Activated CD4-positive, alpha-beta T cell treated with anti-CD3 and anti-CD28 coated beads, Interleukin-2, Interleukin-4, amounts not matched to agents 100 ng/mL and 50 ng/mL, durations not matched to agents 16 hours and 8 hours (primary cell): ENCODE results near the gene PKDCC.
"Not testable (repeated sequence)": the region's sequence is repeated elsewhere in the genome, so short reads cannot be mapped to it uniquely, and the experiment has no call there.

Experiments
- DNase-seq: peaks from one replicate; pipeline ENCODE4 v3.0.0-alpha.2; 2020; ENCODE audit warnings: low spot score

Gene PKDCC

DNA sequence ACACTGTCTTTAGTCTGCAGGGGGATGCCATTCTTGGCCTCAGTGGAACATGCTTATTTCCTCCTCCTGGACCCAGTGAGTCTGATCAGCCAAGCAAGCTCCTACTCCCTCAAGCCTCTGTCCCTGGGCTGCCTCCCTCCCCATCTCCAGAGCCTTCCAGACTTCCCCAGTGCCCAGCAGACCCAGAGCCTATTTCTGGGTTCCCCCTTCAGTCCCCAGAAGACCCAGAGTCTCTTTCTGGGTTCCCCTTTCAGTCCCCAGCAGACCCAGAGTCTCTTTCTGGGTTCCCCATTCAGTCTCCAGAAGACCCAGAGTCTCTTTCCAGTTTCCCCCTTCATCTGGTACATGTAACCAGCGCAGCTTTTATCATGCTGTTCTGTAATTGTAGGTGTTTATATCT is 17.0 kb upstream of the PKDCC start:
- no peak for DNase-seq

DNA sequence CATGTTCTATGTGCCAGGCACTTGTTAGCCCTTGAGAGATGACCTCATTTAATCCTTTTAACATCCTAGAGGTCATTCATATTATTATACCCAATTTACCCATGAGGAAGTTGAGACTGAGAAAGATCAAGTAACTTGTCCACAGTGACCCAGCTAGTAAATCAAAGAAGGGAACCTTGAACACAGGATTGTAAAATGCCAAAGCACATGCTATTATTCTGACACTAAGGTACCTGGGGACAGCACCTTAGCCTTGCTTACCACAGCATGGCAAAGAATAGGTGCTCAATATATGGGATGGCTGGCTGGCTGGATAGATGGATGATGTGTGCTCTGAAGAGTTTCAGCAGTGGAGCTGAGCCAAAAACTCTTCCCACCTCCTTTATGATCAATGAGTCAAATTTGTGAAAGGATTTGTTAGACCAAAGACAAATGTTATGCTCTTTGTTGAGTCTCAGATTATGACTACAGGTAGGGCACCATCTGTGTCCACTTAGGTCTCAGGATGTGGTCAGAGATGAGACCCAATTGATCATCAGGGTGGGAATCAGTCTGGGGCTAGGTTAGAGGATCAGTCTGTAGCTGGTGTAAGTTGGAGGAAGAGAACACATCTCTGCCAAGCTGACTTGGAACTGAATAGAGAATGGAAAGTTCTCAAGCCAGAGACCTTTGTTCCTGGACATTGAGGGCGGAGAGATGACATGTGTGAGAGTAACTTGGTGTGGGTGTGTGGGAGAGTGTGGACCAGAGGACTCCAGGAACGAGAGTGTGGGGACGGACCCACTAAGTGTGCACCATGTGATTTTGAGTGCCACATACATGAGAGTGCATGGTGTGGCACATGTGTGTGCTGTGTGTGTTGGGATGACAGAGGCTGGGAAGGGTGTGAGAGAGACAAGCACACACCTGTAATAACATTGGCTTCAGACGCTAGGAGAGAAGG is 16.3 kb upstream of the PKDCC start:
- DNase-seq: no peak

DNA sequence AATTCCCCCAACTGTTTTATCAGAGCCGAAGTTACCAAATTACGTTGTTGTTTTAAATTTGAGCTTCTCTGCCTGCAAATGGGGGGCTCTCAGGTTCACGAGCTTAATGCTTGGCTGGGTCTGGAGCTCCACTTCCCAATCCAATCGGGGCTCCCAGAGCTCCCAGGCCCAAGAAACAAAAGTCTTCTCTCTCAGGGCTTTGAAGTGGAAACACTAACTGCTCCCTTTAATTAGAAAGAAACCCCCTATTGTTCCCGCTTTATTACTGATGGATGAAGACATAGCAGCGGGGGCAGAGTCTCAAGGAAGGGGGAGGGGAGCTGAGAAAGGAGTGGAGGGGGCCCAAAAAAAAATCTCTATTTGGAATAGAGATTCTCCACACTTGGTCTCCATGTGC is 15.6 kb upstream of the PKDCC start:
- DNase-seq: no peak

DNA sequence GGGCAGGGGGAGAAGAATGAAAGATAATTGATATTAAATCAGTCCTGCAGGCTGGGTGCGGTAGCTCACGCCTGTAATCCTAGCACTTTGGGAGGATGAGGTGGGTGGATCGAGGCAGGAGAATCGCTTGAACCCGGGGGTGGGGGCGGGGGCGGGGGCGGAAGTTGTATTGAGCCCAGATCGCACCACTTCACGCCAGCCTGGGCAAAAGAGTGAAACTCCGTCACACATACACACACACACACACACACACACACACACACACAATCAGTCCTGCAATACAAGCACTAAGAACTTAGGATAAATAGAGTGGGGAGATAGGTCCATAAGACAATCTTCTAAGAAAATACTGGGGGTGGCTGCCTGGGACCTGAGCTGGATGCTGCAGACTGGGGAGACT is 15.1 kb upstream of the PKDCC start:
- DNase-seq: no peak

DNA sequence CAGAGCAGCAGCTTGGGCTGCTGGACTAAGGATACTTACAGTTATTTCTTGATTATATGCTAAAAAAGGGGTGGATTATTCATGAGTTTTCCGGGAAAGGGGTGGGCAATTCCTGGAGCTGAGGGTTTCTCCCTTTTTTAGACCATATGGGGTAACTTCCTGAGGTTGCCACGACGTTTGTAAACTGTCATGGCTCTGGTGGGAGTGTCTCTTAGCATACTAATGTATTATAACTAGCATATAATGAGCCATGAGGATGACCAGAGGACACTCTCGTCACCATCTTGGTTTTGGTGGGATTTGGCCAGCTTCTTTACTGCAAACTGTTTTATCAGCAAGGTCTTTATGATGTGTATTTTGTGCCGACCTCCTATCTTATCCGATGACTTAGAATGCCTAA is 13.7 kb upstream of the PKDCC start:
- DNase-seq: not testable (repeated sequence)

DNA sequence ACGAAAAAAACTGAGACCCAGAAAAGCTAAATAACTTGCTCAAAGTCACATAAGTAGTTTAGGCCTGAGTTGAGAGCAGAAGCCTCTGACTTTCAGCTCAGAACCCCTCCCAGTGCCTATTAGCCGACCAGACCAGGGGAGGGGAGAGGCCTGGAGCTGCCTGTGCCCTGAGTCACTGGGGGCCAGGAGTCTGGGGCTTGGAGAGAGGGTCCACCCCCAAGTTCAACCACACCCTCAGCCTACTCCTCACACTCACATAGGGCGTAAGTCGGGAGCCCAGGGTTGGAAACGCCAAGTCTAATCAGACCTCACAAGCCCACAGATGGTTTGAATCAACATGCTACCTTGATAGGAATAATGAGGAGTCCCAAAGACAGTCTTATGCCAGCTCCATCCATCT is 12.6 kb upstream of the PKDCC start:
- DNase-seq: no peak

DNA sequence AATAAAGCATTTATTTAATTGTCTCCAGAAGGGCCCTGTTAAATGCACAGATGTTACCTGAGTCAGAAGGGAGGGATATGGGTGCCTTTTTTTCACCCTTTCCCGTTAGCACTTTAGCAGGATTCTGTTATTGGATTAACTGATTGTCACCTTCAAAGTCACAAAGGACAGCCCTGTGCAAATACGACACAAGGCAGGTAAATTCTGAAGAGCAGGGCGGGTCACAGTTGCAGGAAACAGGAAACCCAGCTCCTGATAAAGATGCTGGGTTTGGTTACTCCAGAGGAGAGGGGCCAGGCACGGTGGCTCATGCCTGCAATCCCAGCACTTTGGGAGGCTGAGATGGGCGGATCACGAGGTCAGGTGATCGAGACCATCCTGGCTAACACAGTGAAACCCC is 11.4 kb upstream of the PKDCC start:
- no peak for DNase-seq

DNA sequence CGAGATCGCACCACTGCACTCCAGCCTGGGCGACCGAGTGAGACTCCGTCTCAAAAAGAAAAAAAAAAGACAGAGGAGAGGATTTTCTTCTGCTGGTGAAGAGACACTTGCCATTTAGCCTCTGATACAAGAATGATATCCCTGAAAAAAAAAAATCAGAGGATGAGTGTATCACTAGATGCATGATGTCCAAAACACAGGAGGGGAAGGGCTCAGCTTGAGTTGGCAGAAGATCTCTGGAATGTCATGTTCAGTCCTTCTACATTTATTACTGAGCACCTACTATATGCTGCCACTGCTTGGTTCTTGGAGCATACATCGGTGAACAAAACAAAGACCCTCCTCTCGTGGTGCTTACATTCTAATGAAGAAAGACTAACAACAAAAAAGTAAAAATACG is 10.9 kb upstream of the PKDCC start:
- DNase-seq: no peak

DNA sequence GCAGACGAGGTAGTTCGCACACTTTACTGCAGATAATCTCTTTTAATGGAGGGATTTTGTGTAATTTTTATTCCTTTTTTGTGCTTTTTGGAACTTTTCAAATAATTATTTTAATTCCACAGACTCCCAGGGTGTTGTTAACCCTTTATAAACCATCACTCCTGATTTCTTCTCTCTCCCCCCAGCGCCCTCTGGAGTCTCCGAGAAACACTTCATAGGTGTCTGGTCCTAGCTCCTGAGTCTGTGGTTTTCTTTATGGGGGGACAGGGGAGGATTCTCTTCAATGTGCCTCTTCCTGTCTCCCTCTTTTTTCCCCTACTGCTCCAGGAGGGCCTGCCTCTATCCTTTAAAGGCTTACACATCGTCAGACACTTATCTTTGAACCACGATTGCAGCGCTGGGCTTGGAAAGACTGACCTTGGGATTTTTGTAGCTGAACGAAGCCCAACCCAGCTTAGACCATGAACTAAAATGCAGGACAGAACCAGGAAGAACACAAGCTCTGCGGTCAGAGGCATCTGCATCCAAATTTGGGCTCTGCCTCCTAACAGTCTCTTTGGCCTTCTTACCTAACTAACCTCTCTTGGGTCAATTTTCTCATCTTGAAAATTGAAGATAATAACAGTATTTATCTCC is 7.1 kb upstream of the PKDCC start:
- DNase-seq: no peak

DNA sequence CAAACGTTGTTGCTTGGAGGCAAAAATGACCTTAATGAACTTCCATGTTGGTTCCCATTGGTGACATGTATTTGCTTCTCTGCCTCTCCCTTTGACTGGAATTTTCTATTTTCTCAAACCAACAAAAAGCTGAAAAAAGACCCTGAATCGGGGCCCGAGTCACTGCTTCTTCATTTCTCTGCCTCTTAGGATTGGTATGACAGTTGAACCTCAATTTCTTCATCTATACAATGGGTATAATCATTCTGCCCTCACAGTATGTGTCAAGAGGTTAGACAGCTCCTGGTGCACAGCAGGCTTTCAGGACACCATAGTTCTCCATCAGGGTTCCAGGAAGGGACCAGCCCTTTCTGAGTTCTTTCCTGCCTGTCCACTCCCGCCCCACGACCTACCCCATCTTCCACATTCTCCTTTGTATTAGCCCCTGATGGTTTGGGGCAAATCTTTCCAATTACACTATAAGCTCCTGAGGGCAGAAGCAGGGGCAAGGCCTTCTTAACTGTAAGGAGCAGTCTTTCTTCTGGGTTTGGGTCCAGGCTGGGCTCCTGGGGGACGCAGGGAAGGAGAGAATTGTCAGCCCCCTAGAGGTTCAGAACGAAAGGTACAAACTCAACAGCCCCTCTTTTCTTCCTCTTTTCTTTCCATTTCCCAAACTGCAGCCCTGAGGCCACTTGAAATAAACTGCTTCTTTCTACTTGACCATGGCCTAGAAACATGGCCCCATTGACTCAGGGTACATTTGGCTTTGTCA is 6.3 kb upstream of the PKDCC start:
- DNase-seq: no peak

DNA sequence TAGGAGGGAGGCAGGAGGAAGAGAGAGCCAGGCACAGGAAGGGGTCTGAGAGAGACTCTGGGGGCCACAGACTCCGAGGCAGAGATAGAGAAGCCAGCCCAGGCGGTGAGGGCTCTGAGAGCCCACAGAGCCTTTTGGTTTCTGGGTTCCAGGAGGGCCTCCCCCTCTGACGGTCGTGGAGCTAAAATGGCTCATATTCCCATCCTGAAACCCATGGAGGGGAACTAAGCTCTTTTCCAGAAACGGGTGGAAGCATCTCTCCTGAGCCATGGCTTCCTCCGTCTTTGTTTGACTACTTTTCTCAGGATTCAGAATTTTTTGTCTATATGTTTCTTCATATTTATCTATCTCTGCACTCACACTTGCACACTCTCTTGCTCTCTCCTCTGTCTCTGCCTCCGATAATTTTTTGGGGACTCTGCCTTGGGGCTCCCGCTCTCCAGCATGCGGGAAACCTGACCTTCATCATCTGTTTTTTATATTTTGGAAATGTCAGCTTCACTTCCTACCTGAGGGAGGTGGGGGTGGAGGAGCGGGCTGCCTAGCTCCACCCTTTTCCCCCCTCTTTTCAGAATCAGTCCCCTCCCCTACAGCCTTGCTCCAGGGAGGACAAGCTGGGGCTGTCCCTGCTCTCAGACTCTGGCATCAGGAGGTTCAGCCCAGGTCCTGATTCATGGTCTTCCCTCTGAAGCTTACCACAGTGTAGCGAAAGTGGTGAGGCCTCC is 5.0 kb upstream of the PKDCC start:
- no peak for DNase-seq

DNA sequence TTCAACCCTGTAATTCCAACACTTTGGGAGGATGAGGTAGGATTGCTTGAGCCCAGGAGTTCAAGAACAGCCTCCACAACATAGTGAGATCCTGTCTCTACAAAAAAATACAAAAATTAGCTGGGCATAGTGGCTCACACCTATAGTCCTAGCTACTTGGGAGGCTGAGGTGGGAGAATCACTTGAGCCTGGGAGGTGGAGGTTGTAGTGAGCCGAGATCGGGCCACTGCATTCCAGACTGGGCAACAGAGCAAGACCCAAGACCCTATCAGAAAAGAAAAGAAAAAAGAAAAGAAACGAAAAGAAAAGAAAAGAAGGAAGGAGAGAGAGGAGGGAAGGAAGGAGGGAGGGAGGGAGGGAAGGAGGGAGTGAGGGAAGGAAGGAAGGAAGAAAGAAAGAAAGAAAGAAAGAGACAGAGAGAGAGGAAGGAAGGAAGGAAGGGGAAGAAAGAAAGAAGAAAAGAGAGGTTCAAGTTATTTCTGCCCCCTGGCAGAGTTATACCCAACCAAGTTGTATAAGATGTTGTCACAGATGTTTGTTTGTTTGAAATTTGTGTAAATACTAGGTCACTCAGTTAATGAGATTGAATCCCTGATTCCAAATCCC is 3.9 kb upstream of the PKDCC start:
- no peak for DNase-seq

DNA sequence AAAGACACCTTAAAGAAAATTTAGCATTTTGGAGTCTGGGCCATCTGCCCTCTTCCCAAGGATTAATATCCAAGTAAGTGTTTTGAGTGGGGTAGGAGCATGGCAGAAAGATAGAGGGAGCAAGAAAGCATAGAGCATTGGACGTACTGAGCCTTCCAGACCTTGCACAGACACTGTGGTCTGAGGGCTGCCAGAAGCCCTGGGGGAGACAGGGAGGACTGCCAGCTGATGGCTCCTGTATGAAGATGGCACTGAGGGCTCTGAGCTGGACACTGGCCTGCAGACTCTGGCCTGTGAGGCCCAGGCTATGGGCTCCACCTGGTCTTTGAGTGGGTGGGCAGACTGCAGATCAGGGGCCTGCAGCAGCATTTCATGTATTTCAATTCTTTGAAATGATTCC is 2.9 kb upstream of the PKDCC start:
- no peak for DNase-seq

DNA sequence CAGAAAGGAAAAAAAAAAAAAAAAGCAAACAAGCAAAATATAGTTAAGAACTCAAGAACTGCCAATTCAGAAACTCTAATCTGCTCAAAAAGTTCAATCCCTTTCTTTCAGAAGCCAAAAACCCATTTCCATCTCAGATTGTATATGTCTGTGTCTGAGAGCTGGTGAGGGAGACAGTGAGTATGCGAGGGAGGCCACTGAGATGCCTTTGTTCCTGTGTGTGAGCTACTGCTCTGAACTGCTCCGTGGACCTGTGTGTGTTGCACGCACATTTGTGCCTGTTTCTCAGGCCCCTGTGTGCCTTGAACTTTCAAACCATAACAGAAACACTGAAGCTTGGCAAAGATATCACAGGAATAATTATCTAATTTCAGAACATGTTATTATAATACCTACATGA is 2.5 kb upstream of the PKDCC start:
- no peak for DNase-seq

DNA sequence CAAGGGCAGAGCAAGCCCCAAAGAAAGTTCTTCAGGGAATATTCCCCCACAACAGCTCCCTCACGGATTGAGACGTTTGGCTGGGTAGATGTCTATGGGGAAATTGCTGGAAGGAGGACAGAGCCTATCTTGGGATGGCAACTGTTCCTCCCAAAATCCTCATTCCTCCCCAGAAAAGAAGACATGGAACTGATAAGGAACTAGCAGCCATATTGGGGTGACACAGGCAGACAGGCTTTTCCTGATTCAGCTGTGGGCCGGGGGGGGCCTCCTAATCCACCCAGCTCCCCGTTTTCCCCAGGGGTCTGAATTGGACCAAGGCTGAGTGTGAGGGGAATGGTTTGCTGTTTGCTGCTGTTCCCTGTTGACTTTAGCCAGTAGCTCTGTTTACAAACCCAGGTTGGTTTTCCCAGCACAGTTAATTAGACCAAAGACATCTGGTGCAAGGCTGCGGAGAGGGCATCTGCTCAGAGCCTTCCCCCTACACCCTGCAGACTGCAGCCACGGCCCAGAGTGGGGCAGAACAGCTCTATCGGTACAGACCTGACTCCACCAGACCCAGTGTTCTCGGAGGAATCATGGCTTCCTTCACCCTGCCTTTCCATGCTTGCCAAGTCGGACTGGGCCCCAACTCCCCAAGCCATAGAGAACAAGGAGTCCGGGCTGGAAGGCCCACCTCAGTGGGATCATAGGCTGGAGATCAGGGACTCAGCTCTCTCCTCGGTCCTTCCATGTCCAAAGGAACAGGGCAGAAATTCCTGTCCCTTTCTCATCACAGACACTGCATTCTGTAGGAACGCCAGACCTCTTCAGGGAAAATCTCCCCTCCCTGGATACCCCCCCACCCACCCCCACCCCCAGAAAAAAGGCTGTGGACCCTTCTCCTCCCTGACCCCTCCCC is 1.7 kb upstream of the PKDCC start:
- DNase-seq: no peak

DNA sequence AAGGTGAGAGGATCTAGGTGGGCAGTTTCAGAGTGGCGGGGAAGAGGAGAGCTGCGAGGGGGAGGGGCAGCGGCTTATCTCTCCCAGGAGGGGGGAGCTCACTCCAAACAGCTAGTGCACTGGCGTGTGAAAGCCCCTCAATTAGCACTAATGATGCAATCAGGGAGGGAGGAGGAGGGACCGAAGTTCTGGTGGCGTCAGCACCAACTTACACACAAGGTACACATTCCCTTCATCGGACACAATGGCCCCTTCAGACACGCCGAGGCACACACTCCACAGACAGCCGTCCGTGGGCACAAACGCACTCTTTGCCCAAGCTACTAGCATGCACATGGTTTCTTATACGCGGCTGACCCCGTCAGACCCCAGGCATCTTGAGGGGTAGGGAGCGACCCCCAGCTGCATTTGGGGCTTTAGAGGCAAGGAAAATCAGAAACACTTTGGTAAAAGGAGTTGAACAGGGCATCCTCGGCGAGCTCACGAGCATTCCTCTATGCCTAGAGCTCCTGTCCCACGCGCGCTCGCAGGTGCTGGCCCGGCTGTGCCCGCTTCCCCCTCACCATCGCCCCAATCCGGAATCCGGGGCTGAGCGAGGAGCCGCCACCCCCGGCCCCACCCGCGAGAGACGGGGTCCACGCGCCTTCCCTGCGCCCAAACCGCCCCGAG is 868 bp upstream of the PKDCC start:
- no peak for DNase-seq

DNA sequence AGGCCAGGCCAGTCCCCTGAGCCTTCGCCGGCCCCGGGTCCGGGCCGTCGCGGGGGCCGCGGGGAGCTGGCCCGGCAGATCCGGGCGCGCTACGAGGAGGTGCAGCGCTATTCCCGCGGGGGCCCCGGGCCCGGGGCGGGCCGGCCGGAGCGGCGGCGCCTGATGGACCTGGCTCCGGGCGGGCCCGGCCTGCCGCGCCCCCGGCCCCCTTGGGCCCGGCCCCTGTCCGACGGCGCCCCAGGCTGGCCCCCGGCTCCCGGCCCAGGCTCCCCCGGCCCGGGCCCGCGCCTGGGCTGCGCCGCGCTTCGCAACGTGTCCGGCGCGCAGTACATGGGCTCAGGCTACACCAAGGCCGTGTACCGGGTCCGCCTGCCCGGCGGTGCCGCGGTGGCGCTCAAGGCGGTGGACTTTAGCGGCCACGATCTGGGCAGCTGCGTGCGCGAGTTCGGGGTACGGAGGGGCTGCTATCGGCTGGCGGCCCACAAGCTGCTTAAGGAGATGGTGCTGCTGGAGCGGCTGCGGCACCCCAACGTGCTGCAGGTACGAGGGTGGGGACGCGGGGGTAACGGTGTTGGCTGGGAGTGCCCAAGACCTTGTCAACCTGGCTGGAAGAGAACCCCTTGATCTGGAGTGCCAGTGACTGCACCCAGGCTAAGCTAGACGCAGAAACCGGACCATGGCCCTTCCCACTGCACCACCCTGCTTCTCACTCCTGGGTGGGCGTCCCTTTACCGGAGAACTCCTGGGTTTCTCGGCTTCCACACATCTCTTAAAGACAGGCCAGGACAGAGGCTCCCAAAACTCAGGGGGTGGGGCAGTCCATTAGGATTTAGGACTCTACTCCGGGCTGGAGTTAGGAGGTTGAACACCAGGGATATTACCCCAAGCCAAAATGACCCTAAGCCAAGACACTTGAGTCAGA is 739 bp downstream of the PKDCC start:
- no peak for DNase-seq

DNA sequence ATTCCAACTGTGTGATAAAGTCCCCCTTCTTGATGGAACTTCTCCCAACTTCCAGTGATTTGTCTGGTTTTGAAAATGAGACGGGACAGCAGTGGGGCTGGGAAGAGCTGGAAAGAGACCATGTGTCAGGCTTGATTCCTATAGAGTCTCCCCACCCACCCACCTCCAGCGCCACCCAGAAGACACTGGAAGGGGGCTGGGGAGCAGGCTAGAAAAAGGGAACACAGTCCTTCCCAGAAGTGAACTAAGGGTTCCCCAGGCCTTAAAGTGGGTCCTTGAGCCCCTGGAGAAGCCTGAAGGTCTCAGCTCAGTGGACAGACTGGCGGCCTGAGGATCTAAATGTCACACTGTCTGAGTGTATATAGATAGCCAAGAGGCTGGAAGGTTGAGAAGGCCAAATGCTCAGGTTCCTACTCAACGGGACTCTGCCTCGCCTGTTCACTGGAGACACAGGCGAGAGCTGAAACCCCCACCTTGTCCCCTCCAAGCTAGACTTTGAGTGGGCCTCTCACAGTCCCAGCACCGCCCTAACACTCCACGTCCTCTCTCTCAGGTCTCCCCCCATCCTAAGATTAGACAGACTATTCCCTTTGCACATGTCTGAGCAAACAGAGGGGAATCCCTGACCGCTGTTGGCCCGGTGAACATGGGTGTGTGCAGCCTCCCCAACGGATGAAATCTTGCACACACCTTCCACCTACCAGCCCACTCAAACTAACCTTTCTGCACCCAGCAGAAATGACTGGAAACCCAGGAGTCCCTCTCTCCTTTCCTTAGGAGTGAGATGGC is 1.6 kb downstream of the PKDCC start:
- no peak for DNase-seq
